Stomach (tissue), 9 donors: ENCODE results near the gene SPECC1. TPM values are rescaled to one million over a fixed set of nuclear protein-coding genes. Genes with fewer than 3 reads are reported as not detected.

ENCODE experiments used
- DNase-seq, 2 donors: peaks; one replicate each; pipeline versions ENCODE4 v3.0.0 to v3.0.0-alpha.2; 2013 to 2019
- H3K27ac ChIP-seq, 5 donors: fragments of 200-600 bp in 4 of 5; sonication (generic) in 4 of 5; one replicate each; pipeline ENCODE4 v1.5.1; 2013 to 2019; ENCODE audit warnings: mild to moderate bottlenecking in 1 of 5, moderate library complexity in 1 of 5
- H3K27me3 ChIP-seq, 3 donors: fragments of 200-600 bp; sonication (generic); one replicate each; pipeline ENCODE4 v1.5.1; 2017 to 2019; ENCODE audit warnings: mixed run types in 1 of 3
- H3K36me3 ChIP-seq, 4 donors: fragments of 200-600 bp; sonication (generic); 1 replicate in 3 of 4; 2 replicates in 1 of 4; pipeline ENCODE4 v1.5.1; 2016 to 2019
- H3K4me1 ChIP-seq, 4 donors: fragments of 200-600 bp; sonication (generic); one replicate each; pipeline ENCODE4 v1.5.1; 2016 to 2019
- H3K4me3 ChIP-seq, 4 donors: fragments of 200-600 bp; sonication (generic) in 3 of 4; one replicate each; pipeline ENCODE4 v1.5.1; 2016 to 2019; ENCODE audit warnings: mild to moderate bottlenecking in 1 of 4
- H3K9me3 ChIP-seq, 4 donors: fragments of 200-600 bp; sonication (generic); one replicate each; pipeline ENCODE4 v1.5.1; 2016 to 2019
- CTCF ChIP-seq, 7 experiments: fragments of 450-650 bp in 4 of 7; fragments of 200-600 bp in 3 of 7; sonication (generic) in 3 of 7; IDR thresholded peaks; one replicate each; pipeline ENCODE4 v1.5.1; 2016 to 2019; ENCODE audit warnings: antibody characterized with exemption in 7 of 7, control low read depth in 2 of 7, mild to moderate bottlenecking in 1 of 7
- EP300 ChIP-seq: sonication (generic); formaldehyde crosslinking; IDR thresholded peaks from one replicate; pipeline ENCODE4 v1.6.1; 2017; ENCODE audit warnings: antibody characterized with exemption
- POLR2A ChIP-seq, 4 donors: fragments of 450-650 bp; IDR thresholded peaks; one replicate each; pipeline ENCODE4 v1.6.1; 2016; ENCODE audit warnings: antibody characterized with exemption in 4 of 4, control low read depth in 2 of 4, mild to moderate bottlenecking in 1 of 4, moderate library complexity in 1 of 4
- POLR2AphosphoS5 ChIP-seq, 3 donors: sonication (generic); formaldehyde crosslinking; IDR thresholded peaks; one replicate each; pipeline ENCODE4 v1.6.1; 2016; ENCODE audit warnings: antibody characterized with exemption in 3 of 3
- WGBS, 5 donors: extraction: QIAGEN DNeasy Blood & Tissue Kit in 3 of 5; methylation state at CpG; one replicate each; pipeline versions ENCODE4 v1.1.5 to v1.1.7; 2013 to 2018; 5-methylcytosine and 5-hydroxymethylcytosine counted together
- intact Hi-C: fragments of 100-400 bp; cut with DNase I; formaldehyde crosslinking; loops from one replicate; pipeline ENCODE4 v1.15.1; 2023; ENCODE audit warnings: low total_unique reads
- polyA plus RNA-seq, 3 donors: library from polyadenylated mRNA; stranded (reverse); fragments of 200-250 nt; gene quantifications; one replicate each; pipeline ENCODE4 v1.2.3, GENCODE V29; 2013
- total RNA-seq, 5 donors: library from RNA; depleted of rRNA; stranded (reverse); fragments of >200 nt; gene quantifications; one replicate each; pipeline versions ENCODE4 v1.1.0 to v1.2.3, GENCODE V29; 2014 to 2016
- donor health status: healthy with polysubstance abuse.
- donor health status: Bipolar disorder and iron deficiency.
- donor health status: healthy.

The SPECC1 gene
- total and polyA plus RNA-seq, 8 donors, result 12.8 to 161 (median 34.5) TPM

- Histone ChIP-seq H3K4me1 (peaks cover 0 to 10% (median 0%) of the 10 kb centered on the region in 4 donors), H3K27me3 (no peaks in the 10 kb centered on the region), H3K27ac (no peak overlapping the region), H3K36me3 (peaks cover 0 to 3% (median 0%) of the 10 kb centered on the region in 4 donors), H3K9me3 (no peaks in the 10 kb centered on the region), H3K4me3 (no peak overlapping the region)
- 22 to 67% (median 42%) methylated on average over 1 to 3 of the region's 3 CpGs for WGBS, 5 donors
- intact Hi-C loops, result no loop called here
- no peak for TF ChIP-seq CTCF (IDR thresholded peaks at IDR 0.05)
- TF ChIP-seq POLR2AphosphoS5 (IDR thresholded peaks at IDR 0.05), result no peak
- TF ChIP-seq POLR2A (IDR thresholded peaks at IDR 0.05), result no peak
- TF ChIP-seq EP300, result no peak
- DNase-seq, result peak in 1 of 2 donors; percentile 47
These were observed 258.3 kb downstream of the SPECC1 start for GRCh38 chr17:20267459-20267842.

GRCh38 chr17:20270369-20270768 lies 261.2 kb downstream of the SPECC1 start:
- DNase-seq, result no peak
- TF ChIP-seq CTCF (IDR thresholded peaks at IDR 0.05) (no peak), POLR2A (IDR thresholded peaks at IDR 0.05) (no peak), EP300 (no peak), POLR2AphosphoS5 (IDR thresholded peaks at IDR 0.05) (no peak)
- intact Hi-C loops, result no loop called here
- H3K27me3 ChIP-seq, result no peaks in the 10 kb centered on the region
- no peak overlapping the region for H3K4me3 ChIP-seq
- H3K9me3 ChIP-seq, result no peaks in the 10 kb centered on the region
- WGBS, 5 donors, result 90 to 100% (median 94%) methylated on average over 3 of the region's 3 CpGs
- H3K4me1 ChIP-seq, result peaks cover 0 to 10% (median 0%) of the 10 kb centered on the region in 4 donors
- H3K27ac ChIP-seq, result no peak overlapping the region
- peaks cover 0 to 5% (median 0%) of the 10 kb centered on the region in 4 donors for H3K36me3 ChIP-seq

GRCh38 chr17:20271011-20271610 lies 262.0 kb downstream of the SPECC1 start:
- no peak for DNase-seq
- Histone ChIP-seq H3K27me3 (no peaks in the 10 kb centered on the region), H3K4me3 (no peak overlapping the region), H3K36me3 (peaks cover 0 to 5% (median 0%) of the 10 kb centered on the region in 4 donors), H3K4me1 (peaks cover 0 to 10% (median 2%) of the 10 kb centered on the region in 4 donors), H3K27ac (no peak overlapping the region), H3K9me3 (no peaks in the 10 kb centered on the region)
- 65 to 73% (median 72%) methylated on average over 5 of the region's 5 CpGs for WGBS, 5 donors
- TF ChIP-seq EP300, result no peak
- TF ChIP-seq POLR2A (IDR thresholded peaks at IDR 0.05), result no peak
- TF ChIP-seq CTCF (IDR thresholded peaks at IDR 0.05), result no peak
- TF ChIP-seq POLR2AphosphoS5 (IDR thresholded peaks at IDR 0.05), result no peak
- intact Hi-C loops, result no loop called here

GRCh38 chr17:20273741-20274500 lies 264.8 kb downstream of the SPECC1 start:
- no peak overlapping the region for H3K4me3 ChIP-seq
- peaks cover 0 to 14% (median 0%) of the 10 kb centered on the region in 4 donors for H3K4me1 ChIP-seq
- DNase-seq, result no peak
- no peaks in the 10 kb centered on the region for H3K27me3 ChIP-seq
- no peak overlapping the region for H3K27ac ChIP-seq
- H3K9me3 ChIP-seq, result no peaks in the 10 kb centered on the region
- 74 to 84% (median 82%) methylated on average over 8 of the region's 8 CpGs for WGBS, 5 donors
- TF ChIP-seq POLR2A (IDR thresholded peaks at IDR 0.05), result no peak
- TF ChIP-seq EP300, result no peak
- no peak for TF ChIP-seq POLR2AphosphoS5 (IDR thresholded peaks at IDR 0.05)
- TF ChIP-seq CTCF (IDR thresholded peaks at IDR 0.05), result no peak
- intact Hi-C loops, result no loop called here
- H3K36me3 ChIP-seq, result peaks cover 0 to 5% (median 0%) of the 10 kb centered on the region in 4 donors
